NCI-H2107 (cell line): ENCODE results near the gene ASXL3.

ENCODE experiments used
- DNase-seq: peaks from one replicate; lab custom pipeline; 2025; lab: John Stamatoyannopoulos, UW

The ASXL3 gene

GRCh38 chr18:33577685-33578517 is at the start of gene ASXL3:
ASXL3 (plus strand) TSS chr18:33578219; CDS start chr18:33578632, 413 bp downstream.
- peak; percentile 38 for DNase-seq

DNA sequence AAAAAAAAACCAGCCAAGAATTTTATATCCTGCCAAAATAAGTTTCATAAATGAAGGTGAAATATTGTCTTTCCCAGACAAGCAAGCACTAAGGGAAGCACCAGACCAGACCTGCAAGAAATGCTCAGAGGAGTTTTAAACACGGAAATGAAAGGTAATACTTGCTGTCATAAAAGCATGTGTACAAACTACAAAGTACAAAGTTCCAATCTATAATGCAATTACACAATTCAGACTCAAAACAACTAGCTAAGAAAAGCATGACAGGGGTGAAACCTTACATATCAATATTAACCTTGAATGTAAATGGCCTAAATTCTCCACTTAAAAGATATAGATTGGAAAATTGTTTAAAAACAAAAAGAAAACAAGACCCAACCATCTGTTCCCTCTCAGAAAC is 45.0 kb upstream of the ASXL3 start:
- DNase-seq = no peak

DNA sequence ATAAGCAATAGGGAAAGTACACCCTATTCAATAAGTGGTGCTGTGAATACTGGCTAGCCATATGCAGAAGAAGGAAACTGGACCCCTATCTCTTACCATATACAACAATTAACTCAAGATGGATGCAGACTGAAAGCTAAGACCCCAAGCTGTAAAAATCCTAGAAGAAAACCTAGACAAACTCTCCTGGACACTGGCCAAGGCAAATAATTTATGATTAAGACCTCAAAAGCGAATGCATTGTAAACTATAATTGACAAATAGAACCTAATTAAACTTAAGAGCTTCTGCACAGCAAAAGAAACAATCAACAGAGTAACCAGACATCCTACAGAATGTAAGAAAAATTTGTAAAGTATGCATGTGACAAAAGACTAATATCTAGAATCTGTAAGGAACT is 41.1 kb upstream of the ASXL3 start:
- no peak for DNase-seq

DNA sequence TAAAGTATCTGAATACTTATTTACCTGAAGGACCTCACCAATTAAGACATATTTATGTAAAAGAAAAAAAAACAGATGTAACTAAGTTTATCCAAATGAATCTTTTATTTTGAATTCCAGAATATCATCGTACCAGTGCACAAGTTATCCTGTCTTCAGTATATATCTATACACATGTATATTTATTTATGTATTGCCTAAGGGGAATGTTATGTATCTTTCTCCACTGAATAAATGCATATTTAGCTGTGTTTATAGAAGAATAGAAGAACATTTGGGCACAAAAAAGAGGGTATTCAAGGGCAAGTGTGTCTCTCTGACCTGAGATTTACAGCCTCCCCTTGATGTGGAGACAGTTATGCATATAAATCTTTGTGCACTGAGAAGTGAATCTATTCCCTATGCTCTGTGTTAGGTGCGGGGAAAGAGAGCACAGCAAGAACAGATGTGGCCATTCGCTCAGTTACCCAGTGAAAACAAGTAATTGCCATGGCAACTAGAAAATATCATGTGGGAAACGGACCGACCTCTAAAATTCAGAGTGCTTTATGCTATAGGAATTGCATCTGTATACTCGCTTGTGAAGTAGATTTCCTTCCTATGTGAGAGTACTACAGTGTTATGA is 39.5 kb upstream of the ASXL3 start:
- no peak for DNase-seq

- no peak for DNase-seq
These were observed 37.6 kb upstream of the ASXL3 start for GRCh38 chr18:33540392-33540791.

DNA sequence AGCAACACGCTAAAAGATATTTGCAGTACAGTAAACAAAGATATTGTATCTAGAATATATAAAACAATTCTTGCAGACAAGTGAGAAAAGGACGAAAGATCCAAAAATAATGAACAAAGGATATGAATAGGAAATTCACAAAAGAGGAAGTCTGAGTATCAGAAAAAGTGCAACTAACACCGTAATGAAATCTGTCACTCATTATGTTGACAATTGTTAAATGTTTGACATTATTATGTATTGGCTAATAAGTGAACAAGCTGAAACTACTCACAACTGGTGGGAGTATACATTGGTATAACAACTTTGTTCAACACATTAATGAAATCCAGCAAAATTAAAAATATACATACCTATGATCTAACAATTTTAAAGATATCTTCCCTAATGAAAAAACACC is 36.7 kb upstream of the ASXL3 start:
- no peak for DNase-seq

DNA sequence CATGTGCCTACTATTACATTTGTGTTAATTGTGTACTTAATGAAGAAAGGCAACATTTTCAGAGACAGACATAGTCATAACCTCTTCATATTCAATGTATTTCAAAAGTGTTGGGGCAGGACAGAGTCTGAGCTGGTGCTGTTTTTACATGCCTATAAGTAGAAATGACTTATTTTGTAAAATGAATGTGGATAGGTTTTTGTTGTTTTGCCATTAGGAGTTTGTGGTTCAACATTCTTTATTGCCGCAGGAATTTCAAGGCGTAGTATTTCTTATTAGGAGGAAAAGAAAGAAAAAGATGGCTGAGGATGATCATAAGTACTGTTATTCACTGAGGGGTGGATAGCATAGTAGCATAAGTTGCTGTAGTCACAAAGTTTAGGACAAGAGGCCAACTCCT is 21.2 kb upstream of the ASXL3 start:
- DNase-seq = no peak

DNA sequence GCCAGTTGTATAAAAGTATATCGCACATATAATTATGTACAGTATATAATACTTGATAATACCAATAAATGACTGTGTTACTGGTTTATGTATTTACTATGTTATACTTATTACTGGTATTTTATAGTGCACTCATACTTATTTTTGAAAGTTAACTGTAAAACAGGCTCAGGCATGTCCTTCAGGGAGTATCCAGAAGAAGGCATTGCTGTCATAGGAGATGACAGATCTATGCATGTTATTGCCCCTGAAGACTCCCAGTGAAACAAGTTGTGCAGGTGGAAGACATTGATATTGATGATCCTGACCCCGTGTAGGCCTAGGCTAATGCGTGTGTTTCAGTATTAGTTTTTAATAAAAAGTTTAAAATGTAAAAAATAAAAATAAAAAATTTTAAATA is 20.3 kb upstream of the ASXL3 start:
- no peak for DNase-seq

DNA sequence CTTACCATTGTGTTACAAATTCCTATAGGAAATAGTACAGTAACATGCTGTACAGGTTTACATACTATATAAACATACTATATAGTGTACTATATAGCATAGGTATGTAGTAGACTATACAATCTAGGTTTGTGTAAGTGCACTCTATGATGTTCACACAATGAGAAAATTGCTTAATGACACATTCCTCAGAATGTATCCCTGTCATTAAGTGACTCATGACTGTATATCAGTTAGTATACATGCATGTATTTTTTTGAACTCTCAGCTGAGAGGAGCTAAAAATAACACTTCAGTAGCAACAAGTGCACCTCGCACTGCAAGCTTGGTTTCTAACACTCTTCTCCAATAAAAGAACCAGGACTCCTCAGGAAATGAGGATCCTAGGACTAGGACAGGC is 19.5 kb upstream of the ASXL3 start:
- no peak for DNase-seq

DNA sequence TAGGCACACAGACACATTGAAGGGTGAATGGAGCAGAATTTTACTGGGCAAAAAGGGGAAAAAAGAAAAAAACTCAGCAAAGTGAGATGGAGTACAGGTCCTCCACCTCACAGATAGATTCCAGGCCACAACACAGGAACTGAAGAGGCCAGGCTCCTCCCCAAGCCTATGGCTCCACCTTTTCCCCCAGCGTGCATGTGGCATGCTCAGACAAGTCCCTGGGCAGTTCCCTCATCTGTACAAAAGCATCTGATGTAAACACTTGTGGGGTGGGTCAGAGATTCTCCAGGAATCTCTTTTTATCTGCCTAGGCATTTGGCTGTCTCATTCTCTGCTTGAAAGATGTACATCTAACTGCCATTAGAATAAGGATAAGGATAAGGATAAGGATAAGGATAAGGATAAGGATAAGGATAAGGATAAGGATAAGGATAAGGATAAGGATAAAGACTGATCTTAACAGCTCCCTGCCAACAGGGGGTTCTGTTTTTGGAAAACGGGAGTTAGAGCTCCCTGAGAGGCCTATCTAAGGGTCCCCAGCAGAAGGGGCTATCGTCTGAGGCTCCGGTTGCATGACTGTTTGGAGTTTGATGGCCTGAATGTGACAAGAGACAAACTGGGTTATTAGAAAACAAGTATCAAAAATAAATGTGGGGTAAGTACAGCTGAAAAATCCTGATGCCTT is 17.2 kb upstream of the ASXL3 start:
- DNase-seq = no peak

- DNase-seq = no peak
These were observed 15.3 kb upstream of the ASXL3 start for GRCh38 chr18:33562741-33563140.

- no peak for DNase-seq
These were observed 10.3 kb upstream of the ASXL3 start for GRCh38 chr18:33567705-33568104.

GRCh38 chr18:33571998-33572787 is 5.8 kb upstream of the ASXL3 start:
- no peak for DNase-seq

DNA sequence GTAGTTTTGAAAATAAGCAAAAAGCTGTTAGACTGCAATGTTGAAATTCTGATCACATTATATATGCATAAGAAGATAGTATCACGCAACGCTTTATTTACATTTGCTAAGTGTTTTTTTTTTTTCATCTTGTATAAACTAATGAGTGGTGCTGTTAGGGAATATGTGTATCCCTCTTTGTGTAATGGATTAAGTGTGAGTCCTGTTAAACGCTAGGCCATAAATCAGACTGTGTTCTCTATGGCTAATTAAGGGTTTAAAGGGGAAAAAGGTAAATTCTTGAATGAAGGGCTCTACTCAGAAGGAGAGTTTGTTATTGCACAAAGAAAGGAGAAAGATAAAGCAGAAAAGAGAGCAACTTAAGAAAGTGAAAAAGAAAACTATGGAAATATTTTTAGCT is 4.8 kb upstream of the ASXL3 start:
- DNase-seq = no peak

DNA sequence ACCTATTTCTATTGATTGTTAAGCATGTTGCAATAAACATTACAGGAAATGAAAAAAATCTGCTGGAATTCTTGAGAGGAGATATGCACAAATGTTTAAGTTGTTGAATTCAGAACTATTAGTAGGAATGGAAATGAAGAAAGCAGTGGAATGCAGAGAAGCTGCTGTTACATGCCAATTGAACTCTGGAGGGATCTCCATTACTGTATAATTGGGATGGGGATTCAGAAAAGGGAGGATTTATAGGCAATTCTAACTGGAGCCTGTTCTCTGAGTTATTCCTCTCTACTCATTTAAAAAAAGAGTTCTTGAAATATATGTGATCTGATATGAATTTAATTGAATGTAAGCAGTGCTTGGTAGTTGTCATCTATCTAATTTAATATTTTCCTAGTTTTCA is 2.6 kb upstream of the ASXL3 start:
- DNase-seq = no peak

DNA sequence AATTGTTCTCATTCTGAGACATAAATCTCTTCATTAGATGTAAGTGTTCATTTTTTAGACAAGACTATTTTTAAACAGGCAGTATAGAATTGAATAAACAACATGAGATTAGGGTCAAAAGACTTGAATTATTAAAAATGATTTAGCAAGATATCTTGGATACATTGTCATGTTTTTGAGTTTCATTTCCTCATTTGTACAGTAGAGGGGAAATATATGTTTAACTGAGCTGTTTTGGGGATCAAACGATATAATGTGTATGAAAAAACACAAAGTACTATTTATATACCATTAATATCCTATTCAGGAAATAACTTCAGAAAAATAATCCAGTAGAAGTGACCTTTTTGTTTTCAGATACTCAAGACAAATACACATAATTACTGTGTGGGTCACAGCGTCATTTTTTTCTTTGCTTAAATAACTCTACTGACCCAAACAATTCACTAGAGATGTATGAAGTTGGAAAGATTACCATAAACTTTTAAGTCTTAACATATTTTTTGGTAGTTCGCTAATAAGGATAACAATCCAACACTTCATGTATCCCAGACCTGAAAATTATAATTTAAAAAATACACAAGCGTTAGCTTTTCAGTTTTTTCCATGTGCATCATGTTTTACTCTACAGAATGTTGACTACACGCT is 896 bp upstream of the ASXL3 start:
- DNase-seq = no peak

GRCh38 chr18:33578518-33579348 is 714 bp downstream of the ASXL3 start:
- no peak for DNase-seq

DNA sequence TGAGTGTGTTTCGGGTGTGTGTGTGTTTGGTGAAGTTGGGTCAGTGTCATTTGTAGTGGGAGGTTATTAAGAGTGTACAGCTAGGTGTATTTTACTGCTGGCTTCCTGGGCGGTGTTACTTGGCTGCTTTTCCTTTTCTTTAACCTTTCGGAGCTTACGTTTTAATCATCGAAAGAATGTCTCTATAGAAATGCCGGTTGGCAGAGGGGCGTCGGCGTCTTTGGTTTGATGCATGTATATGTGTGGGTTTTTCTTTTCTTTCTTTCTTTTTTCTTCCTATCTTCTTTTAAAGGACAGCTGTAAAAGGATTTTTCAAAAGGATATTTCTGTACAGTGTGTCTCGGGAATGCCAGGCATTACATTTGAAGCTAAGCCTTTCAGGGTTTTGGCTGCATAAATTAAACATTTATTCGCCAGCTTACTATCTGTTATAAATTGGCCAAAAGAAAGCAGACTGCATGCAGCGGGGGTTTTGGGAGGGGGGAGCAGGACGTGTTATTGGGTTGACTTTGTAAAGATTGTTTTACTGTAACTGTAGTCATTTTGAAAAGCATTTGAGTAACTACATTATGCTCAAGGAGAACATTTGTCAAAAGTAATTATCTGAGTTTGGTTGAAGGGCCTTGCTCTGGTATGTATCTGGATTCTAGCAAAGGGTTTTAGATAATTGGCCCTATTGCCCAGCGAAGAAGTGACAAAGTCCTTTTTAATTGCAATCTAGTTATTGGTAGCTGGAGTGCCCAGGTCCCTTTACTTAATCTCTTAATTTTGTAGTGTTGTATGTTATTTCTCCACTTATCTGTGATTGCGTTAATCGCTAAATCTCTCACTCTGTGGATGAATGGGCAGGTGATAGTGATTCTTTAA is 1.6 kb downstream of the ASXL3 start:
- no peak for DNase-seq

- DNase-seq = no peak
These were observed 2.5 kb downstream of the ASXL3 start for GRCh38 chr18:33580546-33580945.

DNA sequence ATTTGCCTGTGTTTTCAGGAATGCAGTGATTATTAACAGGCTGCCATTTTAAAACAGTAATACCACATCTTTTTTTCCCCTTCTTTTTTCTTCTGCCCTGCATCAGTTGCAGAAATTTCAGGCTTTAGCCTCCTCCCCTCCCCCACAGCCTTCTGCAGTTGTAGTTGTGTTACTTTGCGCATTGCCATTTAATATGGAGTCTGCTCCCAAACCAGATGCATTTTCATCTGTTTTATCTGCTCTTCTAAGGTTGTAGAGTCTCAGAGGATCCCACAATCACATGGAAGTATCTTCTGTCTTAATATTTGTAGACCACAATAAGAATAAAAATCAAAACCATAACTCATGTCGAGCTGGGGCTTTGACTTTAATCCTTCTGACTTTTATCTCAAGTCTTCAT is 3.8 kb downstream of the ASXL3 start:
- DNase-seq = no peak
